ENCODE results near the gene DIP2C.

- no peak for TF ChIP-seq CTCF (IDR thresholded peaks at IDR 0.05)
- no peak for TF ChIP-seq EZH2 (IDR thresholded peaks at IDR 0.05; ENCODE audit: borderline replicate concordance, insufficient read depth, low read depth, low read length, poor library complexity, severe bottlenecking)
Measured at GRCh38 chr10:326350-326749, 363.1 kb downstream of the DIP2C start.
